Forelimb muscle (tissue), 1 donor: ENCODE data around the gene CLEC1B. TPM values are rescaled to one million over a fixed set of nuclear protein-coding genes. Genes with fewer than 3 reads are reported as not detected.
"Not testable (repeated sequence)": the region's sequence is repeated elsewhere in the genome, so short reads cannot be mapped to it uniquely, and the experiment has no call there.

Experiments used
- DNase-seq: peaks from one replicate; pipeline ENCODE4 v3.0.0-alpha.2; 2013; ENCODE audit warnings: low read depth
- polyA plus RNA-seq: library from polyadenylated mRNA; unstranded; fragments of 120-200 nt; gene quantifications from one replicate; pipeline ENCODE4 v1.2.1, GENCODE V29; 2013; ENCODE audit not compliant: insufficient read length

The CLEC1B gene
- polyA plus RNA-seq, 1 donor = 0.19 TPM

- not testable (repeated sequence) for DNase-seq
These were observed 24.2 kb downstream of the CLEC1B start for GRCh38 chr12:9974731-9975130.

GRCh38 chr12:9973949-9974348 is 25.0 kb downstream of the CLEC1B start:
- DNase-seq = no peak

- DNase-seq = no peak
These were observed 27.7 kb downstream of the CLEC1B start, which contains the start of gene CLEC12A for GRCh38 chr12:9971181-9971580. TSS of gene CLEC12A (plus strand) at chr12:9971409. CDS start at chr12:9971597, 188 bp downstream.

GRCh38 chr12:9969673-9970072 is 29.2 kb downstream of the CLEC1B start:
- DNase-seq = no peak

- DNase-seq = no peak
These were observed 37.0 kb downstream of the CLEC1B start for GRCh38 chr12:9961901-9962300.

GRCh38 chr12:9961106-9961505 is 37.8 kb downstream of the CLEC1B start:
- no peak for DNase-seq

GRCh38 chr12:9960590-9960989 is 38.3 kb downstream of the CLEC1B start:
- no peak for DNase-seq

GRCh38 chr12:9957834-9958233 is 41.1 kb downstream of the CLEC1B start:
- DNase-seq = no peak

GRCh38 chr12:9952954-9953729 is 45.8 kb downstream of the CLEC1B start:
- DNase-seq = not testable (repeated sequence)

GRCh38 chr12:9951026-9951675 is 47.8 kb downstream of the CLEC1B start:
- no peak for DNase-seq

GRCh38 chr12:9948606-9949296 is 50.2 kb downstream of the CLEC1B start:
- no peak for DNase-seq

GRCh38 chr12:9947674-9948073 is 51.2 kb downstream of the CLEC1B start:
- no peak for DNase-seq

- no peak for DNase-seq
These were observed 54.5 kb downstream of the CLEC1B start for GRCh38 chr12:9944391-9944790.

GRCh38 chr12:9943240-9943639 is 55.7 kb downstream of the CLEC1B start:
- no peak for DNase-seq

Other genes starting within 250 kb of the CLEC1B start
- gene CD69, start 238.2 kb downstream of the CLEC1B start, polyA plus RNA-seq = 0.61 TPM
- 0.13 TPM for gene KLRF1, start 171.6 kb downstream of the CLEC1B start, polyA plus RNA-seq
- 1.9 TPM for gene CLEC2B, start 129.8 kb downstream of the CLEC1B start, polyA plus RNA-seq
- gene KLRF2, start 117.6 kb downstream of the CLEC1B start, polyA plus RNA-seq = not detected
- not detected for gene CLEC2A, start 66.8 kb downstream of the CLEC1B start, polyA plus RNA-seq
- 0.22 TPM for gene CLEC12A, start 27.7 kb downstream of the CLEC1B start, polyA plus RNA-seq
- gene CLEC12B, start 11.5 kb upstream of the CLEC1B start, polyA plus RNA-seq = 0.18 TPM
- 0.37 TPM for gene CLEC9A, start 31.6 kb upstream of the CLEC1B start, polyA plus RNA-seq
- gene CLEC1A, start 99.9 kb upstream of the CLEC1B start, polyA plus RNA-seq = 2.9 TPM
- gene CLEC7A, start 131.1 kb upstream of the CLEC1B start, polyA plus RNA-seq = 1.5 TPM
- gene OLR1, start 173.0 kb upstream of the CLEC1B start, polyA plus RNA-seq = 0.76 TPM
- 0.09 TPM for gene TMEM52B, start 179.9 kb upstream of the CLEC1B start, polyA plus RNA-seq
- 22.2 TPM for gene GABARAPL1, start 213.8 kb upstream of the CLEC1B start, polyA plus RNA-seq